HepG2 (cell line): ENCODE measurements around the gene PSPH. TPM values are rescaled to one million over a fixed set of nuclear protein-coding genes. Genes with fewer than 3 reads are reported as not detected.
A peak's percentile ranks its signal among the peaks of the same experiment; 100 is the strongest.

Experiments used
- ELF1 ChIP-seq: sonication (generic); formaldehyde crosslinking; IDR thresholded peaks from 2 replicates; pipeline ENCODE4 v1.4.0; 2020; ENCODE audit warnings: missing genetic modification reagents
- MEIS1 ChIP-seq: sonication (generic); formaldehyde crosslinking; IDR thresholded peaks from 2 replicates; pipeline ENCODE4 v1.9.0; 2021; ENCODE audit warnings: mild to moderate bottlenecking, missing genetic modification reagents, moderate library complexity, borderline replicate concordance
- NFKBIZ ChIP-seq: IDR thresholded peaks from 2 replicates; pipeline ENCODE4 v1.6.1; 2018; ENCODE audit warnings: missing genetic modification reagents, missing compliant biosample characterization
- NONO ChIP-seq, 2 experiments: fragments of 450-650 bp in 1 of 2; sonication (generic) in 1 of 2; formaldehyde crosslinking in 1 of 2; IDR thresholded peaks in 1 of 2; conservative IDR thresholded peaks in 1 of 2; 2 replicates each; pipeline versions ENCODE4 v1.6.1 to v1.8.0; 2017 to 2022; ENCODE audit warnings: mild to moderate bottlenecking in 1 of 2, missing genetic modification reagents in 1 of 2, moderate library complexity in 1 of 2
- RBFOX2 ChIP-seq: fragments of 200-400 bp; formaldehyde crosslinking; IDR thresholded peaks from 2 replicates; pipeline ENCODE4 v1.6.1; 2017; ENCODE audit warnings: low read depth, mild to moderate bottlenecking, low read length
- SOX13 ChIP-seq, 3 experiments: fragments of 450-650 bp in 1 of 3; sonication (generic) in 1 of 3; formaldehyde crosslinking in 1 of 3; IDR thresholded peaks in 2 of 3; conservative IDR thresholded peaks in 1 of 3; 2 replicates each; pipeline versions ENCODE4 v1.5.0 to v1.6.1; 2016 to 2020; ENCODE audit warnings: antibody characterized with exemption in 1 of 3, mild to moderate bottlenecking in 1 of 3, missing compliant biosample characterization in 1 of 3, missing genetic modification reagents in 1 of 3, moderate library complexity in 1 of 3
- SRSF4 ChIP-seq: fragments of 200-400 bp; formaldehyde crosslinking; IDR thresholded peaks from one replicate; pipeline ENCODE4 v1.6.1; 2018; ENCODE audit warnings: mild to moderate bottlenecking, low read depth, low read length, moderate library complexity; ENCODE audit not compliant: poor library complexity, severe bottlenecking
- TCF7L2 ChIP-seq: IDR thresholded peaks from 2 replicates; pipeline ENCODE4 v1.6.1; 2011; ENCODE audit warnings: mild to moderate bottlenecking, low read depth, low read length, moderate library complexity
- XBP1 ChIP-seq: sonication (generic); formaldehyde crosslinking; IDR thresholded peaks from 2 replicates; pipeline ENCODE4 v1.5.0; 2020; ENCODE audit warnings: missing genetic modification reagents
- ZNF101 ChIP-seq: sonication (generic); formaldehyde crosslinking; IDR thresholded peaks from 2 replicates; pipeline ENCODE4 v1.4.0; 2020; ENCODE audit warnings: mild to moderate bottlenecking, low read depth, missing genetic modification reagents, borderline replicate concordance
- ZNF256 ChIP-seq: sonication (generic); formaldehyde crosslinking; conservative IDR thresholded peaks from 2 replicates; pipeline ENCODE4 v1.4.0; 2020; ENCODE audit warnings: missing genetic modification reagents
- ZNF607 ChIP-seq: sonication (generic); formaldehyde crosslinking; IDR thresholded peaks from 2 replicates; pipeline ENCODE4 v1.5.1; 2020; ENCODE audit warnings: missing genetic modification reagents, mild to moderate bottlenecking, borderline replicate concordance
- polyA plus RNA-seq, 8 experiments: library from polyadenylated mRNA; depleted of rRNA in 3 of 8; stranded (reverse) in 7 of 8; unstranded in 1 of 8; fragments of >200 nt; fragmentation: Illumina TruSeq in 4 of 8; extraction: Trizol in 4 of 8; gene quantifications; 2 replicates each; pipeline versions ENCODE4 v1.2.1 to v1.2.3, GENCODE V29; 2011 to 2016; ENCODE audit warnings: low read depth in 4 of 8, missing spikeins in 1 of 8, mixed read lengths in 1 of 8; ENCODE audit not compliant: insufficient read depth in 1 of 8
- total RNA-seq, 5 experiments: library from RNA; depleted of rRNA; stranded (reverse); fragments of >200 nt; fragmentation: Illumina TruSeq; extraction: Trizol; gene quantifications; 2 replicates each; pipeline ENCODE4 v1.2.3, GENCODE V29; 2016; ENCODE audit warnings: low read depth in 1 of 5
- TF ChIP-seq, protein P1 (sequence below): sonication (generic); formaldehyde crosslinking; IDR thresholded peaks from 2 replicates; pipeline ENCODE4 v1.4.0; 2020; ENCODE audit warnings: missing genetic modification reagents, borderline replicate concordance
- TF ChIP-seq, protein P2 (sequence below): sonication (generic); formaldehyde crosslinking; conservative IDR thresholded peaks from 2 replicates; pipeline ENCODE4 v1.4.0; 2020; ENCODE audit warnings: missing genetic modification reagents
- TF ChIP-seq, protein P3 (sequence below): sonication (generic); formaldehyde crosslinking; IDR thresholded peaks from 2 replicates; pipeline ENCODE4 v1.5.1; 2020; ENCODE audit warnings: missing genetic modification reagents, mild to moderate bottlenecking, borderline replicate concordance
- TF ChIP-seq, protein P4 (sequence below): sonication (generic); formaldehyde crosslinking; IDR thresholded peaks from 2 replicates; pipeline ENCODE4 v1.4.0; 2020; ENCODE audit warnings: missing genetic modification reagents

Gene PSPH
- total and polyA plus RNA-seq, 2 of the 13 experiments (the other 11 are each of a cell fraction or from before 2014, with no cell fraction given): 85.5 to 124 TPM

DNA sequence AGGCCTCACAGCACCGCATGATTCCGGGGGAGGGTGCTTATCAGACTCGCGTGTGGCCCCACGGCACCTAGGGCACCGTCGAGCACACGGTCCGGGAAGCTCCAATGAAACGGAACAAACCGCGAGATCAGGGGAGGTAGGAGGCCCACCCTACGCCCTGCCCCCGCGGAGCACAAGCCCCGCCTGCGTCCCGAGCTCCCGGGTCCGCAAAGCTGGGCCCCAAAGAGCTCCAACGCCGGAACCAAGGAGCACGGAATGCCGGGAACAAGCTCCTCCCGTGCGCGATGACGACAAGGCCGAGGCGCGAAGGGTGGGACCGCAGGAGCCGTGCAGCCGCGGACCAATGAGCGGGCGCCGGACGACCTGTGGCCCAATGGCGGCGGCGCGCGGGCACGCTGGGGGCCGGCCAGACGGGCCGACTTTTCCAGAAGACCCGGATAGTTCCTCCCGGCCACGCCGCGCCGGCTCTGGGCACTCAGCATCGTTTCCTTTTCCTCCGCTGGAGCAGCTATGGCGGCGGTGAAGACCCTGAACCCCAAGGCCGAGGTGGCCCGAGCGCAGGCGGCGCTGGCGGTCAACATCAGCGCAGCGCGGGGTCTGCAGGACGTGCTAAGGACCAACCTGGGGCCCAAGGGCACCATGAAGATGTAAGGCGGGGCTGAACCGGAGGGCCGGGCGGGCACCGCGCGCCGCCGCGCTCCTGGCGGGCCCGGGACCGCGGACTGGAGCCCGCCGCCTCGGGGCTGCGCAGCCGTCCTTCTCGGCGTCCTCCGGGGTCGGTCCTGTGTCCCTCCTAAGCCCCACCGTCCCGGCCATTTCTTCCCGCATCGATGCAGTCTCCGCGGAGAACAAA is at the start of gene PSPH, which contains the start of gene CCT6A (continued):
- TF ChIP-seq MEIS1 (CRISPR knock-in tag) (peak; percentile 49; the same call in 1 of the 2 replicates), TCF7L2 (no peak), SRSF4 (no peak), ELF1 (peak; percentile 84), ZNF256 (no peak), XBP1 (CRISPR knock-in tag) (0 out of 2 replicates have a peak, but pooled peaks have one; percentile 63), RBFOX2 (peak; percentile 99), NFKBIZ (CRISPR knock-in tag) (no peak), SOX13 (IDR thresholded peaks at IDR 0.05) (peak; percentile 52; the same call in 1 of the 2 replicates), SOX13 (CRISPR knock-in tag; conservative IDR thresholded peaks at IDR 0.05 in 1 of 2, IDR thresholded peaks at IDR 0.05 in 1 of 2) (peak in 1 of 2 experiments; percentile 54; a peak in 2 of 4 replicates), ZNF101 (no peak), NONO (IDR thresholded peaks at IDR 0.05) (no peak), NONO (CRISPR knock-in tag; conservative IDR thresholded peaks at IDR 0.05) (peak; percentile 97), ZNF607 (CRISPR knock-in tag) (peak; percentile 90)
- TF ChIP-seq, protein P1, sequence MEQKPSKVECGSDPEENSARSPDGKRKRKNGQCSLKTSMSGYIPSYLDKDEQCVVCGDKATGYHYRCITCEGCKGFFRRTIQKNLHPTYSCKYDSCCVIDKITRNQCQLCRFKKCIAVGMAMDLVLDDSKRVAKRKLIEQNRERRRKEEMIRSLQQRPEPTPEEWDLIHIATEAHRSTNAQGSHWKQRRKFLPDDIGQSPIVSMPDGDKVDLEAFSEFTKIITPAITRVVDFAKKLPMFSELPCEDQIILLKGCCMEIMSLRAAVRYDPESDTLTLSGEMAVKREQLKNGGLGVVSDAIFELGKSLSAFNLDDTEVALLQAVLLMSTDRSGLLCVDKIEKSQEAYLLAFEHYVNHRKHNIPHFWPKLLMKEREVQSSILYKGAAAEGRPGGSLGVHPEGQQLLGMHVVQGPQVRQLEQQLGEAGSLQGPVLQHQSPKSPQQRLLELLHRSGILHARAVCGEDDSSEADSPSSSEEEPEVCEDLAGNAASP (CRISPR knock-in tag): no peak
- TF ChIP-seq, protein P2, sequence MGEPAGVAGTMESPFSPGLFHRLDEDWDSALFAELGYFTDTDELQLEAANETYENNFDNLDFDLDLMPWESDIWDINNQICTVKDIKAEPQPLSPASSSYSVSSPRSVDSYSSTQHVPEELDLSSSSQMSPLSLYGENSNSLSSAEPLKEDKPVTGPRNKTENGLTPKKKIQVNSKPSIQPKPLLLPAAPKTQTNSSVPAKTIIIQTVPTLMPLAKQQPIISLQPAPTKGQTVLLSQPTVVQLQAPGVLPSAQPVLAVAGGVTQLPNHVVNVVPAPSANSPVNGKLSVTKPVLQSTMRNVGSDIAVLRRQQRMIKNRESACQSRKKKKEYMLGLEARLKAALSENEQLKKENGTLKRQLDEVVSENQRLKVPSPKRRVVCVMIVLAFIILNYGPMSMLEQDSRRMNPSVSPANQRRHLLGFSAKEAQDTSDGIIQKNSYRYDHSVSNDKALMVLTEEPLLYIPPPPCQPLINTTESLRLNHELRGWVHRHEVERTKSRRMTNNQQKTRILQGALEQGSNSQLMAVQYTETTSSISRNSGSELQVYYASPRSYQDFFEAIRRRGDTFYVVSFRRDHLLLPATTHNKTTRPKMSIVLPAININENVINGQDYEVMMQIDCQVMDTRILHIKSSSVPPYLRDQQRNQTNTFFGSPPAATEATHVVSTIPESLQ (CRISPR knock-in tag): no peak
- TF ChIP-seq, protein P3, sequence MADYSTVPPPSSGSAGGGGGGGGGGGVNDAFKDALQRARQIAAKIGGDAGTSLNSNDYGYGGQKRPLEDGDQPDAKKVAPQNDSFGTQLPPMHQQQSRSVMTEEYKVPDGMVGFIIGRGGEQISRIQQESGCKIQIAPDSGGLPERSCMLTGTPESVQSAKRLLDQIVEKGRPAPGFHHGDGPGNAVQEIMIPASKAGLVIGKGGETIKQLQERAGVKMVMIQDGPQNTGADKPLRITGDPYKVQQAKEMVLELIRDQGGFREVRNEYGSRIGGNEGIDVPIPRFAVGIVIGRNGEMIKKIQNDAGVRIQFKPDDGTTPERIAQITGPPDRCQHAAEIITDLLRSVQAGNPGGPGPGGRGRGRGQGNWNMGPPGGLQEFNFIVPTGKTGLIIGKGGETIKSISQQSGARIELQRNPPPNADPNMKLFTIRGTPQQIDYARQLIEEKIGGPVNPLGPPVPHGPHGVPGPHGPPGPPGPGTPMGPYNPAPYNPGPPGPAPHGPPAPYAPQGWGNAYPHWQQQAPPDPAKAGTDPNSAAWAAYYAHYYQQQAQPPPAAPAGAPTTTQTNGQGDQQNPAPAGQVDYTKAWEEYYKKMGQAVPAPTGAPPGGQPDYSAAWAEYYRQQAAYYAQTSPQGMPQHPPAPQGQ: peak; percentile 38; the same call in 1 of the 2 replicates
- TF ChIP-seq, protein P4, sequence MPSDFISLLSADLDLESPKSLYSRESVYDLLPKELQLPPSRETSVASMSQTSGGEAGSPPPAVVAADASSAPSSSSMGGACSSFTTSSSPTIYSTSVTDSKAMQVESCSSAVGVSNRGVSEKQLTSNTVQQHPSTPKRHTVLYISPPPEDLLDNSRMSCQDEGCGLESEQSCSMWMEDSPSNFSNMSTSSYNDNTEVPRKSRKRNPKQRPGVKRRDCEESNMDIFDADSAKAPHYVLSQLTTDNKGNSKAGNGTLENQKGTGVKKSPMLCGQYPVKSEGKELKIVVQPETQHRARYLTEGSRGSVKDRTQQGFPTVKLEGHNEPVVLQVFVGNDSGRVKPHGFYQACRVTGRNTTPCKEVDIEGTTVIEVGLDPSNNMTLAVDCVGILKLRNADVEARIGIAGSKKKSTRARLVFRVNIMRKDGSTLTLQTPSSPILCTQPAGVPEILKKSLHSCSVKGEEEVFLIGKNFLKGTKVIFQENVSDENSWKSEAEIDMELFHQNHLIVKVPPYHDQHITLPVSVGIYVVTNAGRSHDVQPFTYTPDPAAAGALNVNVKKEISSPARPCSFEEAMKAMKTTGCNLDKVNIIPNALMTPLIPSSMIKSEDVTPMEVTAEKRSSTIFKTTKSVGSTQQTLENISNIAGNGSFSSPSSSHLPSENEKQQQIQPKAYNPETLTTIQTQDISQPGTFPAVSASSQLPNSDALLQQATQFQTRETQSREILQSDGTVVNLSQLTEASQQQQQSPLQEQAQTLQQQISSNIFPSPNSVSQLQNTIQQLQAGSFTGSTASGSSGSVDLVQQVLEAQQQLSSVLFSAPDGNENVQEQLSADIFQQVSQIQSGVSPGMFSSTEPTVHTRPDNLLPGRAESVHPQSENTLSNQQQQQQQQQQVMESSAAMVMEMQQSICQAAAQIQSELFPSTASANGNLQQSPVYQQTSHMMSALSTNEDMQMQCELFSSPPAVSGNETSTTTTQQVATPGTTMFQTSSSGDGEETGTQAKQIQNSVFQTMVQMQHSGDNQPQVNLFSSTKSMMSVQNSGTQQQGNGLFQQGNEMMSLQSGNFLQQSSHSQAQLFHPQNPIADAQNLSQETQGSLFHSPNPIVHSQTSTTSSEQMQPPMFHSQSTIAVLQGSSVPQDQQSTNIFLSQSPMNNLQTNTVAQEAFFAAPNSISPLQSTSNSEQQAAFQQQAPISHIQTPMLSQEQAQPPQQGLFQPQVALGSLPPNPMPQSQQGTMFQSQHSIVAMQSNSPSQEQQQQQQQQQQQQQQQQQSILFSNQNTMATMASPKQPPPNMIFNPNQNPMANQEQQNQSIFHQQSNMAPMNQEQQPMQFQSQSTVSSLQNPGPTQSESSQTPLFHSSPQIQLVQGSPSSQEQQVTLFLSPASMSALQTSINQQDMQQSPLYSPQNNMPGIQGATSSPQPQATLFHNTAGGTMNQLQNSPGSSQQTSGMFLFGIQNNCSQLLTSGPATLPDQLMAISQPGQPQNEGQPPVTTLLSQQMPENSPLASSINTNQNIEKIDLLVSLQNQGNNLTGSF (CRISPR knock-in tag): no peak
